Lower lobe of right lung (tissue), 2 donors: Measurements from ENCODE around the gene PPP1R37. TPM values are rescaled to one million over a fixed set of nuclear protein-coding genes. Genes with fewer than 3 reads are reported as not detected.

Source experiments
- ATAC-seq, 2 donors: fragments of 200-7000 bp; cut with Tn5 transposase; one replicate each; pipeline ENCODE4 v1.9.1; 2020 to 2022; ENCODE audit warnings: mild to moderate bottlenecking in 2 of 2, moderate library complexity in 2 of 2
- DNase-seq: peaks from one replicate; pipeline ENCODE4 v3.0.0-alpha.2; 2020
- H3K27ac ChIP-seq: fragments of 200-600 bp; one replicate; pipeline ENCODE4 v1.8.0; 2022
- H3K27me3 ChIP-seq: fragments of 200-600 bp; one replicate; pipeline ENCODE4 v1.8.0; 2022; ENCODE audit warnings: low read depth
- H3K36me3 ChIP-seq: fragments of 200-600 bp; one replicate; pipeline ENCODE4 v1.8.0; 2022; ENCODE audit warnings: mild to moderate bottlenecking
- H3K4me1 ChIP-seq: fragments of 200-600 bp; one replicate; pipeline ENCODE4 v1.8.0; 2022
- H3K4me3 ChIP-seq: fragments of 200-600 bp; one replicate; pipeline ENCODE4 v1.8.0; 2022; ENCODE audit warnings: mild to moderate bottlenecking
- H3K9me3 ChIP-seq: fragments of 200-600 bp; one replicate; pipeline ENCODE4 v1.8.0; 2022
- intact Hi-C: fragments of 100-400 bp; cut with DNase I; formaldehyde crosslinking; loops from one replicate; pipeline ENCODE4 v1.11.0; 2022
- total RNA-seq: library from RNA; stranded (reverse); fragmentation: NEBNext Ultra II Directional; extraction: Animal tissue kit (Norgen Biotek cat#: 25700); gene quantifications from one replicate; pipeline ENCODE4 v1.2.1, GENCODE V29; 2021
- TF ChIP-seq, protein P1 (sequence below): fragments of 200-600 bp; IDR thresholded peaks from one replicate; pipeline ENCODE4 v1.8.0; 2022; ENCODE audit warnings: antibody characterized with exemption, mild to moderate bottlenecking
- donor health status: DM: no; HTN: yes; CAD: no; lungs with severe emphysema.

PPP1R37 gene
- total RNA-seq, 1 donor from 2014 or later = 29.1 TPM

DNA sequence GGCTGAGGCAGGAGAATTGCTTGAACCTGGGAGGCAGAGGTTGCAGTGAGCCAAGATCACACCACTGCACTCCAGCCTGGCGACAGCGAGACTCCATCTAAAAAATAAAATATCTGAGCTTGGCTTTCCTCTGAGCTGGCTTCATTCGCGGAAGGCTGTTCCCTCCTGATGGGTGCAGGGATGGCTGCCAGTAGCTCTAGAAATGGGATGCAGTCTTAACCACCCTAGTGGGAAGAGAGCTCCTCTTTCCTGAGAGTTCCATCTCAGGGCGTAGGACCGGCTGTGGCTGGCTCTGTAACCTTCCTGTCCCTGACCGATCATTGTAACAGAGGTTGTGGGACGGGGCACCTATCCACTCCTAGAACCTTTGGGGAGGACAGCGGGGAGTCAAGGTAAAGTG, 32.4 kb downstream of the PPP1R37 start:
- no peaks in the 10 kb centered on the region for H3K27me3 ChIP-seq
- DNase-seq = no peak
- TF ChIP-seq, protein P1, sequence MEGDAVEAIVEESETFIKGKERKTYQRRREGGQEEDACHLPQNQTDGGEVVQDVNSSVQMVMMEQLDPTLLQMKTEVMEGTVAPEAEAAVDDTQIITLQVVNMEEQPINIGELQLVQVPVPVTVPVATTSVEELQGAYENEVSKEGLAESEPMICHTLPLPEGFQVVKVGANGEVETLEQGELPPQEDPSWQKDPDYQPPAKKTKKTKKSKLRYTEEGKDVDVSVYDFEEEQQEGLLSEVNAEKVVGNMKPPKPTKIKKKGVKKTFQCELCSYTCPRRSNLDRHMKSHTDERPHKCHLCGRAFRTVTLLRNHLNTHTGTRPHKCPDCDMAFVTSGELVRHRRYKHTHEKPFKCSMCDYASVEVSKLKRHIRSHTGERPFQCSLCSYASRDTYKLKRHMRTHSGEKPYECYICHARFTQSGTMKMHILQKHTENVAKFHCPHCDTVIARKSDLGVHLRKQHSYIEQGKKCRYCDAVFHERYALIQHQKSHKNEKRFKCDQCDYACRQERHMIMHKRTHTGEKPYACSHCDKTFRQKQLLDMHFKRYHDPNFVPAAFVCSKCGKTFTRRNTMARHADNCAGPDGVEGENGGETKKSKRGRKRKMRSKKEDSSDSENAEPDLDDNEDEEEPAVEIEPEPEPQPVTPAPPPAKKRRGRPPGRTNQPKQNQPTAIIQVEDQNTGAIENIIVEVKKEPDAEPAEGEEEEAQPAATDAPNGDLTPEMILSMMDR = no peak
- H3K4me1 ChIP-seq = peaks cover 7% of the 10 kb centered on the region
- H3K27ac ChIP-seq = no peak overlapping the region
- ATAC-seq = no peak
- no peak overlapping the region for H3K4me3 ChIP-seq
- intact Hi-C loops = no loop called here
- H3K9me3 ChIP-seq = no peaks in the 10 kb centered on the region
- H3K36me3 ChIP-seq = peaks cover 19% of the 10 kb centered on the region

DNA sequence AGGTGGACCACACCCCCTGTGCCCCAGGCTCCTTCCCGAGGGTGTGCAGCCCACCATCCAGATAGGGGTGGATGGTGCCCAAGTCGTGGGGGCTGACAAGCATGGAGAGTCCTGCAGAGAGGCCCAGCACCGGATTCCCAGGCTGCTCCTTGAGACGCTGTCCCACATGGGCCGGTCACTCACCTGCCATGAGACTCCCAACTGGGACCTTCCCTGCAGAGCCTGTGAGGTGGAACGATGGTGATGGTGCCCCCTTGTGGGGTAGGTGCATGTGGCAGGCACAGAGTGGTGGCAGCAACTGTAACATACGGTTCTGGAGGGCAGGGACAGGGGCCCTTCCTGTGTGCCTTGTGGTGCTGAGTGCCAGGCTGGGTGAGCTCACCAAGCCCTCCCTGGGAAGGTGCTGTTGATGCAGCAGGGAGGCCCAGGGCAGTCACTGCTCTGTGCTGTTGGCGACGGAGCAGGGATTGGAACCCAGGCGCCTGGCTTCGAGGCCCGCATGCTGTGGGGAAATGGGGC, 33.1 kb downstream of the PPP1R37 start:
- H3K9me3 ChIP-seq = no peaks in the 10 kb centered on the region
- H3K36me3 ChIP-seq = peaks cover 19% of the 10 kb centered on the region
- DNase-seq (peak; percentile 72), ATAC-seq (peak; percentile 86 to 88)
- intact Hi-C loops = no loop called here
- H3K27ac ChIP-seq = no peak overlapping the region
- no peak overlapping the region for H3K4me3 ChIP-seq
- no peaks in the 10 kb centered on the region for H3K27me3 ChIP-seq
- peaks cover 7% of the 10 kb centered on the region for H3K4me1 ChIP-seq
- TF ChIP-seq, protein P1 = peak; percentile 79

DNA sequence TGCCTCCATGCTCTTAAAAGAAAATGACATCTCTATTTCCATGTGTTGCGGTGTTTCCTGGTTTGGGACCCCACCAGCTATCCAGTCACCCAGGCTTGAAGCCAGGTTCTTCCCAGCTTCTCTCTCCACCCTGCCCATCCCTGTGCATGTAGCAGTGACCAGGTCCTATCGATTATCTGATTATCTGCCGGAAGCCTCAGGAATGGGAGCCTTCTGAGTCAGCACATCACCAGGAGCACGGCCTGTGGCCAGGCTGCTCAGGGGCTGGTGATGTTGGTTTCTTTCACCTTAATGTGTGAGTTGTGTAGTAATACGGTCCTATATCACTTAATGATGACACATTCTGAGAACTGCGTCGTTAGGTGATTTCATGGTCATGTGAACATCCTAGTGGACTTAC, 33.7 kb downstream of the PPP1R37 start:
- intact Hi-C loops = no loop called here
- H3K4me1 ChIP-seq = peaks cover 7% of the 10 kb centered on the region
- ATAC-seq = no peak

DNA sequence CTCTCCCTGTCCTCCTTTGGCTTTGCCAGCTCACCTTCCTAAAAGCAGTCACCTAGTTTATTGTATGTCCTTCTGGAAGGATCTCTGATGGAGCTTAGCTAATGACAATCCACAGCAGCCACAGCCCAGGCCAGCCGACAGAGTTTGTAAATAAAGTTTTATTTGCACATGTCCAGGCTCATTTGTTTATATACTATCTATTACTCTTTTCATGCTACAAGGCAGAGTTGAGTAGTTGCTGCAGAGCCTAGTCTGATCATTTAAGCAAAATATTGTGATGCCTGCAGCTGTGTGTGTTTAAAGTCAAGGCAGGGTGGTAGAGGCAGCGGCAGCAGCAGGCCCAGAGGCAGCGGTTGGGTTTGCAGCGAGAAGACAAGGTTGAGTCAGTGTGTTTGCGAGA, 35.2 kb downstream of the PPP1R37 start:
- TF ChIP-seq, protein P1 = no peak

More for the DNA sequence above, 33.7 kb downstream of the PPP1R37 start:
- Histone ChIP-seq H3K4me3 (no peak overlapping the region), H3K27ac (no peak overlapping the region), H3K36me3 (peaks cover 19% of the 10 kb centered on the region), H3K9me3 (no peaks in the 10 kb centered on the region), H3K27me3 (no peaks in the 10 kb centered on the region)
- no peak for DNase-seq
- TF ChIP-seq, protein P1 = no peak

DNA sequence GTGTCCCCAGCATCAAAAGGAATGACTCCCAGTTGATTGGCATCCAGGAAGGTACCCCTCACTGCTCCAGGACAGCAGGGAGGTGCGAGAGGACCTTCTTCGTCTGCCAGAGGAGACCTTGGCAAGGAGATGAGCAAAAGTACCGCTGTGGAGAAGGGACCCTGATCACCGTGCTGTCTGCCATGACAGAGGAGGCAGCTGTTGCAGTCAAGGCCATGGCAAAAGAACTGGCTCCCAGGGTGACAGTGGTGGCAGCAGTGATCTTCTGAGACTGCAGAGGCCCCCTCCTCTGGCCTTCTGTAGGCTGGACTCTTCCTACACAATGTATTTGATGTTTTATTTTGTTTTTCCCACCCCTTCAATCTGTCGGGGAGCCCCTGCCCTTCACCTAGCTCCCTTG, 35.8 kb downstream of the PPP1R37 start:
- no peak for ATAC-seq
- TF ChIP-seq, protein P1 = no peak
- no peak overlapping the region for H3K27ac ChIP-seq
- H3K4me1 ChIP-seq = peaks cover 7% of the 10 kb centered on the region
- H3K27me3 ChIP-seq = no peaks in the 10 kb centered on the region
- H3K9me3 ChIP-seq = no peaks in the 10 kb centered on the region
- H3K4me3 ChIP-seq = no peak overlapping the region
- DNase-seq = no peak
- intact Hi-C loops = no loop called here
- peaks cover 19% of the 10 kb centered on the region for H3K36me3 ChIP-seq

More for the DNA sequence above, 35.2 kb downstream of the PPP1R37 start:
- intact Hi-C loops = no loop called here
- no peak overlapping the region for H3K27ac ChIP-seq
- H3K27me3 ChIP-seq = no peaks in the 10 kb centered on the region
- peaks cover 7% of the 10 kb centered on the region for H3K4me1 ChIP-seq
- peaks cover 19% of the 10 kb centered on the region for H3K36me3 ChIP-seq
- ATAC-seq = no peak
- H3K4me3 ChIP-seq = no peak overlapping the region
- no peak for DNase-seq
- no peaks in the 10 kb centered on the region for H3K9me3 ChIP-seq
